GM12801 (cell line): ENCODE data around the gene ZC3H10.

ENCODE experiments used
- CTCF ChIP-seq: IDR thresholded peaks from one replicate; pipeline ENCODE4 v1.5.1; 2011; ENCODE audit warnings: control low read depth; ENCODE audit not compliant: insufficient read length; ENCODE audit errors: extremely low read depth

Gene ZC3H10

GRCh38 chr12:56150563-56150962, 32.5 kb downstream of the ZC3H10 start:
- TF ChIP-seq CTCF, result no peak

DNA sequence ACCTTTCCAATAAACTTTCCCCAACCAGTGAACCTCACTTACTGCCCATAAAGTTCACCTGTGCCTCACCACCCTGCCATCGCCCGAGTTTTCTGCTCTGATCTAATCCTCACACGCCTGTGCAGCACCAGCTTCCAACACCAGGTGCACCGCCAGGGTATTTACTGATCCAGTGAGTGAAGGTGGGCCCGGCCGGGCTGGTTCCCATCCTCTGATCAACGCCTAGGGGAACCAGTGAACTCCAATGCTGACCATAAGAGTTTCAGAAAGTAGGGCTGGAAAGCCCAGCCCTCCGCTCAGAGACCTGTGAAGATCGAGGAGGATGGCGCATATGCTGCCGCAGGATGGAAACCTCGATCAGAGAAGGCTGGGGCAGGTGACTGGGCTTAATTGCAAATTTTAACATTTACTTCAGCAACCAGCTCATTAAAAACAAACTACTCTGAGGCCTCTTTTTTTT, 33.6 kb downstream of the ZC3H10 start:
- no peak for TF ChIP-seq CTCF

- TF ChIP-seq CTCF, result no peak
Observed at GRCh38 chr12:56152132-56152755, 34.2 kb downstream of the ZC3H10 start, which contains the start of gene MYL6B. Gene MYL6B (plus strand): TSS chr12:56152587. CDS start chr12:56153919, 1,332 bp downstream.

DNA sequence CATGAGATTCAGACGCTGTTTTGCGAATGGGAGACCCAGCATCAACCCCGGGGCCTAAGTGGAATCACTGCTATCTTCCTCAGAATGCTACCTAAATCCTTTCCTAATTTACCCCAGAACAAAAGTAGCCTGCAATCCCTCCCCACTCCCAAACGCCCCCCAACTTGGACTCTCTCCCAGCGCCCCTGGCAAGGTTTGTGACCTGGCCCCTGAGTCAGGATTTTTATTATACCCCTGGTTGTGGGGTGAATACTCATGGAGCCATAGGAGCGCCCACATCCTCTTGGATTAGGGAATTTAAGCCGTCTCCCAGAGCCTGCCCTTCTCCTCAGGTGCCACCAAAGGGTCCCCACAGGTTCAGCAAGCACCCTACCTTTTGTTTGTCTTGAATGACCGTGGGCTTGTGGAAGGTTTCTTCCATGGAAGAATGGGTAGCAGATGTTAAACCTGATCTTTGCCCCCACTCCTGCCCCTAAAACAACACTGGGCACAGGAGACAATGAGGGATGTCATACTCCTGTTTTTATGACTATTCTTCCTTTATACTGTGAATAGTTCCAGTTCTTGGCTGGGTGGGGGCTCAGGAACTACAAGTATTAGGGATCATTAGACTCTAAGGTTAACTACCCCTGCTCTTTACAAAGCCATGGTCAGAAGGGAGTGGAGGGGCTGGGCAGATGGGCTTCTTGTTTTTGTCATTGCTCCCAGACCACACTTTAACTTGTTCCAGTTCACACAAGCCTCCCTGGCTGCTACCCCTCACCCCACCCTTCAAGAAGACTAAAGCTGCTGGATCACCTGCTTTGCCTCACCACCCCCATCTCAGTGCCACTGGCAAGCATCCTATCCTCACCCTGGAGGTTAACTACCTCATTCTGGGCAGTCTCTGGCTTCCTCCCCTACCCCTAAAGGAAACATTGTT, 35.0 kb downstream of the ZC3H10 start:
- TF ChIP-seq CTCF, result no peak

DNA sequence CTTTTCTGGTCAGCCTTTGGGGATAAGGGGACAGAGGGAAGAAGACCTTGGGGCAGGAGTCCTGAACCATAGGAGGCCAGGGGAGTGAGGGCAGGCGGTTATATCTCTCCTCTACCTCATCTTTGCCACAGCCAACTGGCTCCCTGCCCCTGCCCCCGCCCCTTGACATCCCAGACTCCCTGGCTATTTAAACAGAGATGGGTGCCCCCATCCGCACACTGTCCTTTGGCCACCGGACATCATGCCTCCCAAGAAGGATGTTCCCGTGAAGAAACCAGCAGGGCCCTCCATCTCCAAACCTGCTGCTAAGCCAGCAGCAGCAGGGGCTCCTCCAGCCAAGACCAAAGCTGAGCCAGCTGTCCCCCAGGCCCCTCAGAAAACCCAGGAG, 35.6 kb downstream of the ZC3H10 start:
- TF ChIP-seq CTCF, result no peak

DNA sequence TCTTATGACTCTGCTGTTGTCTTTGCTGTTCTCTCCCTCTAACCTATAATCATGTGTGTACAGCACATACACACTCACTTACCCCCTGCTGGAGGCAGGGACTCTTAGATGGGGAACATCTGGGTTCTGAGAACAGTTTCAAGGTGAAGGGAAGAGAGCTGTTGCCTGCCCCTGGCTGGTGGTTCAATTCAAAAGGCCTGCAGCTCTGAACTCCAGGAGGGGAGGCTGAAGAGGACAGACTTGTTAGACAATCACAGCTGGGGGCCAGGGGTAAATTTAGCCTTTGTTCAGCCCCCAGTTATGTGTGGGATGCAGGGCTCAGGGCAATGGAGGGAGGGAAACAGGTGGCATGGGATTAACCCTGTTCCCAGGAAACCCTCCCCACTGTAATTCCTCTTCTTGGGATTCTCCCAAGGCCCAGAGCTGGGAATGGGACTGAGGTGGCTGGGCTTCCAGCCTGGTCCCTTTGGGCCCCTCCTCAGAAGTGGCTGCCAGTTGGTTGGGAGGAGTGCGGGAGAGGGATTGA, 36.2 kb downstream of the ZC3H10 start:
- TF ChIP-seq CTCF, result no peak

GRCh38 chr12:56154818-56155217, 36.8 kb downstream of the ZC3H10 start:
- no peak for TF ChIP-seq CTCF
